ENCODE data around the gene SLC39A9. TPM values are rescaled to one million over a fixed set of nuclear protein-coding genes. Genes with fewer than 3 reads are reported as not detected.

The SLC39A9 gene
- total and polyA plus RNA-seq, 10 of the 15 experiments (the other 5 are each of a cell fraction or from before 2014, with no cell fraction given), result 19.9 to 109 (median 46.9) TPM

GRCh38 chr14:69439521-69440270 is 41.2 kb downstream of the SLC39A9 start:
- no peak overlapping the region for H3K9ac ChIP-seq (ENCODE audit: control insufficient read depth, insufficient read depth, low read length)
- FAIRE-seq (no peak), ATAC-seq (no peak), DNase-seq (ENCODE audit: low read depth, low spot score) (no peak)
- SMC1A ChIA-PET (ENCODE audit: uncharacterized antibody, unreplicated experiment), result interaction anchor here (0.6 to 1.3 kb wide), 3 partner anchors 26 to 85 kb away, joined by 3 to 6 read pairs (median 4); partner anchors contain the start of genes ERH and SLC39A9
- no peak overlapping the region for H2AFZ ChIP-seq (ENCODE audit: control insufficient read depth, low read depth, low read length)
- intact Hi-C loops (cut with micrococcal nuclease; ENCODE audit: unreplicated experiment) (no loop called here), in situ Hi-C loops (cut with MboI) (no loop called here)
- no peaks in the 10 kb centered on the region for H3K27me3 ChIP-seq (replicated peaks in 1 of 2; ENCODE audit: control insufficient read depth in 2 of 2, insufficient read depth in 2 of 2, low read length in 1 of 2)
- H3K4me3 ChIP-seq, result no peak overlapping the region
- H3K79me2 ChIP-seq (ENCODE audit: control insufficient read depth, insufficient read depth, low read length), result peaks cover 2% of the 10 kb centered on the region
- TF ChIP-seq ZSCAN29 (IDR thresholded peaks at IDR 0.05), result no peak
- TF ChIP-seq IKZF2 (IDR thresholded peaks at IDR 0.05), result no peak
- TF ChIP-seq RUNX3 (IDR thresholded peaks at IDR 0.05; ENCODE audit: low read length), result no peak
- TF ChIP-seq IRF4 (IDR thresholded peaks at IDR 0.05; ENCODE audit: low read depth, low read length), result no peak
- TF ChIP-seq, protein P1, sequence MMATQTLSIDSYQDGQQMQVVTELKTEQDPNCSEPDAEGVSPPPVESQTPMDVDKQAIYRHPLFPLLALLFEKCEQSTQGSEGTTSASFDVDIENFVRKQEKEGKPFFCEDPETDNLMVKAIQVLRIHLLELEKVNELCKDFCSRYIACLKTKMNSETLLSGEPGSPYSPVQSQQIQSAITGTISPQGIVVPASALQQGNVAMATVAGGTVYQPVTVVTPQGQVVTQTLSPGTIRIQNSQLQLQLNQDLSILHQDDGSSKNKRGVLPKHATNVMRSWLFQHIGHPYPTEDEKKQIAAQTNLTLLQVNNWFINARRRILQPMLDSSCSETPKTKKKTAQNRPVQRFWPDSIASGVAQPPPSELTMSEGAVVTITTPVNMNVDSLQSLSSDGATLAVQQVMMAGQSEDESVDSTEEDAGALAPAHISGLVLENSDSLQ (IDR thresholded peaks at IDR 0.05), result no peak
- no peak for TF ChIP-seq IKZF1 (conservative IDR thresholded peaks at IDR 0.05)
- TF ChIP-seq FOXM1 (IDR thresholded peaks at IDR 0.05; ENCODE audit: low read depth, low read length), result no peak
- no peaks in the 10 kb centered on the region for H3K9me3 ChIP-seq (replicated peaks; ENCODE audit: control insufficient read depth, insufficient read depth, low read length)
- over 99% methylated on average over 11 of the region's 12 CpGs for WGBS (ENCODE audit: insufficient coverage, insufficient replicate concordance, low lambda C conversion rate, missing lambda C conversion rate)
- no peaks in the 10 kb centered on the region for H4K20me1 ChIP-seq (ENCODE audit: control insufficient read depth, insufficient read depth)
- no peak overlapping the region for H3K4me2 ChIP-seq (ENCODE audit: control insufficient read depth, insufficient read depth)
- BruUV-seq (replicated peaks), result no TSS peak
- peaks cover 2 to 14% of the 10 kb centered on the region in 2 experiments for H3K36me3 ChIP-seq (ENCODE audit: control insufficient read depth in 2 of 2, insufficient read depth in 2 of 2, low read length in 1 of 2)
- POLR2A ChIA-PET, result interaction anchor here (1.4 kb wide), 1 partner anchor 11 kb away, joined by 5 read pairs; no protein-coding TSS in a partner anchor
- peaks cover 4% of the 10 kb centered on the region; the same call in 1 of the 2 replicates for H3K4me1 ChIP-seq (ENCODE audit: control insufficient read depth, insufficient read depth, low read length)
- RAD21 ChIA-PET (ENCODE audit: unreplicated experiment), result no interaction called here
- CTCF ChIA-PET, result interaction anchor here (0.6 kb wide), 1 partner anchor 37 kb away, joined by 3 read pairs; no protein-coding TSS in a partner anchor
- no peak overlapping the region for H3K27ac ChIP-seq (ENCODE audit: control insufficient read depth, insufficient read depth)
